ENCODE data around the gene CLMP.
"Not testable (repeated sequence)": the region's sequence is repeated elsewhere in the genome, so short reads cannot be mapped to it uniquely, and the experiment has no call there.

Gene CLMP

DNA sequence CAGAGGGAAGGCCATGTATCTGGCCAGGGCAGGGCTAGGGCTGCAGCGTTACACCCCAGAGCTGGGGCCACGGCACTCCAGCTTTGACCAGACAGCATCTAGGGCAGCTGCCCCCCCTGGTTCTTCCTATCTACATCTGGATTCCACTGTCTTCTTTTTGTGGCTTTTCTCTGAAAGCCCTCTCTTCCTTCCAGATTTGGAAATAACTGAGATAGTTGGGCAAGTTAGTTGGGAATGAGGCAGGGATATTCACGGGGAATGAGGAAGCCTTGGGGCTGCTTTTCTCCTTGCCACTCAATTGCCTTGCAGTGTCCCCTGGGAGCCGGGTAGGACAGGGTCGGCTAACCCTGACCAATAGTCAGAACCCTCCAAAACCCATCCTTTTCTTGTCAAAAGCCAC lies 26.8 kb downstream of the CLMP start:
- no peak for DNase-seq (ENCODE audit: low read depth in 2 of 2)

DNA sequence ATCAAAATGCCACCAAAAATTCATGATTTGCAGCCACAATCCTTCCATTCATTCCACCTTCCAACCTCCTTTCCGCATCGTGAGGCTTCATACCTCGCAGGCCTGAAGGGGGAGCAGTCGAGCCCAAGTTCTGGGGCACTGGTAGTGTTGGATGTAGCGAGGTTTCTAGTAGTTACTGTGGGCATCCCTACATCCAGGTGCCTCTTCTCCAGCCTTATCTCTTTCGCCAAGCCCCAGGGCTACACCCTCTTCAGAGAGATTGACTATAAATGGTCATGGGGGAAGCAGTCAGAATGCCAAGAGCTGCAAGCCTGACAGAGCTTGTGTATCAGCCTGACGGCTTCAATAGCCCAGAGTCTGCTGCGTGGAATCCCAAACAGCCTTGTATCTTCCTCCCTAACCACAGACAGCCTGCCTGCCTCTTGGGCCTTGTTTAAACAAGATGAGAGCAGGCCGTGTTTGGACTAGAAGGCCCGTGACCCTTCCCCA lies 28.9 kb downstream of the CLMP start:
- no peak for DNase-seq (ENCODE audit: low read depth in 2 of 2)

DNA sequence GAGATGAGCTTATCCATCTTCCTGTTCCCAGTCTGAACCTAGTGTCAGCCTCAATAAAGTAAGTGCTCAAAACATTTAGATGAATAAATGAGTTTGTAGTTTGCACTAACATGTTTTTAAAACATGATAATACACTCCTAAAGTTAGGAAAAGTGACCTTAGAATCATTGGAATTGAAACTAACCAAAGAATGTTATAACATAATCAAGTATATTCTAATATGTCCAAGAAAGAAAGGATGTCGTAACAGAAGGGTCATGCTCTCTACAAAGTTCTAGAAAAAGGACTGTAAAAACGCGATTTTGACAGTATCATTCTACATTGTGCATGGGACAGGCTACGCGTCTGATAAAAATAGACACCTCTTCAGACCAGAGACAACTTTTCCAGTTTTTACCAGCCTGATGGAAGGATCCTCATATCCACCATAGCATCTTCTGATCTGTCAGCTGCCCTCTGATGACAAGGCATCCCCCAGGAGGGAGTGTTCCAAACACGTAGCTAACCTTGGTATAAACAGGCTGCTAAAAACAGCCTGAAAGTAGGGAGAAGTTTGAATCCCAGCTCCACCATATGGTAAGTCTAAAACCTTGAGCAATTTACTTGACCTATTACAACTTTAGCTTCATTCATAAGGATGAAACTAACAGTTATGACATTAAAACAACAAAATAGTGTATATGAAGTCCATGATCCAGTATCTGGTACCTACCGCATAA lies 30.2 kb downstream of the CLMP start:
- no peak for DNase-seq (ENCODE audit: low read depth in 2 of 2)

DNA sequence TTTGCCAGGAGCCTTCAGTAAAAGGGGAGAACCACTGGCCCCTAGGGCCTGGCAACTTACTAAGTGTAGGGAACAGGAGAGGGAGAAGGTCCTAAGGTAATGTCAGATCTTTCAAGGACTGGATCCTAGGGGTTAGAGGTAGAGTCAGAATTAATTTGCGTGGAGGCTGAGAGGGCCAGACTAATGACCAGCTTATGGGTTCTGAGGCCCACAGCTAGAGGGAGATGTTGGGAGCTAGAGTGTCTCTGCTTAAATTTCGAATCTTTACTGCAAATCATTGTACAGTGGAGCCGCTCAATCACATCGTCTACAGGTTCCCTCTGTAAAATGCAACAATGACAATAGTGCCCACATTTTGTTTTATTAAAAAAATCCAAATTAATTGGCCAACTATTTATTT lies 31.4 kb downstream of the CLMP start:
- no peak for DNase-seq (ENCODE audit: low read depth in 2 of 2)

DNA sequence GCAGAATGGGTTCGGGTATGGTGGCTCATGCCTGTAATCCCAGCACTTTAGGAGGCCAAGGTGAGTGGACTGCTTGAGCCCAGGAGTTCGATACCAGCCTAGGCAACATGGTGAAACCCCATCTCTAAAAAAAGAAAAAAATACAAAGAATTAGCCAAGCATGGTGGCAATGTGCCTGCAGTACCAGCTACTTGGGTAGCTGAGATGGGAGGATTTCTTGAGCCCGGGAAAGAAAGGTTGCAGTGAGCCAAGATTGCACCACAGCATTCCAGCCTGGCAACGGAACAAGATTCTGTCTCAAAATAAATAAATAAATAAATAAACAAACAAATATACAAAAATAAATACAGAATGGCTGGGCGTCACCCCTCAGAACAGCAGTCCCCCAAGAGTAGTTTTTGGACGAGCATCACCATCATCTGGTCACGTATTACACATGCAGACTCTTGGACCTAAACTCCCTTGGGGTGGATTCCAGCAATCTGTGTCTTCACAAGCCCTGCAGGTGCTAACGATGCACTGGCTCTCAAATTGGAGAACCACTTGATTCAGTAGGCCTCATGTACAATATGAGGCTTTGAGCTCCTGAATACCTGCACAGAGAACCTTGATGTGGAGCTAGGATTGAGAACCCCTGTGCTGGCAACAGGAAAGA lies 33.5 kb downstream of the CLMP start:
- DNase-seq (ENCODE audit: low read depth in 2 of 2), result no peak

DNA sequence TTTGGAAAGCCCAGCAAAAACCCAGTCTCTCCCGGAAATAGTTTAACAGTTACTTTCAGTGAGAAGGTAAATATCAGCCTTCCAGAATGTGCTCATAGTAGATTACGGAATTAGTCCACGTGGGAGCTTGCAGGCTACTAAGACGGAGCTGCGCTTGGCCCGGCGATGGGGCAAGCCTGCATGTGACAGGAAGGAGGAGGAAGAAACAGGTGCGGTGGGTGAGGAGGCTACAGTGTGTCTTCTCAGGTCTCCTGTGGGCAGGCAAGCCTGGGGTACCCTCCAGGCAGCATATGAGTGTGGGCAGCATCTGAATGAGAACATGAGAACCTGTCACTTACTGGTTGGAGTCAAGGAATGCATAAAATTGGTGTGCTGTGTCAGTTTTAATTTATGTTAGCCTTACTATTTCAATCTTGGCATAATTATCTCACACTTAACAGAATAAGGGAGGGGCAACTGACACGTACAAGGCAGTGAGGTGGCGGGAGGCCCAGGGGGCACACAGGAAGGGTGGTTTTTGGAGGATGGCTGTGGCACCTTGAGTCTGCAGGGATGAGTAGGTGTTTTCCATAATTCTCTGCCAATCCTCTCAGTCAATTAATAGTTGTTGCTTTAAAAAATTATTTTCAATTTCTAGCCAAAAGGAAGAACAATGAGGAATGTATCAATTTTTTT lies 35.7 kb downstream of the CLMP start:
- DNase-seq (ENCODE audit: low read depth in 2 of 2), result no peak

DNA sequence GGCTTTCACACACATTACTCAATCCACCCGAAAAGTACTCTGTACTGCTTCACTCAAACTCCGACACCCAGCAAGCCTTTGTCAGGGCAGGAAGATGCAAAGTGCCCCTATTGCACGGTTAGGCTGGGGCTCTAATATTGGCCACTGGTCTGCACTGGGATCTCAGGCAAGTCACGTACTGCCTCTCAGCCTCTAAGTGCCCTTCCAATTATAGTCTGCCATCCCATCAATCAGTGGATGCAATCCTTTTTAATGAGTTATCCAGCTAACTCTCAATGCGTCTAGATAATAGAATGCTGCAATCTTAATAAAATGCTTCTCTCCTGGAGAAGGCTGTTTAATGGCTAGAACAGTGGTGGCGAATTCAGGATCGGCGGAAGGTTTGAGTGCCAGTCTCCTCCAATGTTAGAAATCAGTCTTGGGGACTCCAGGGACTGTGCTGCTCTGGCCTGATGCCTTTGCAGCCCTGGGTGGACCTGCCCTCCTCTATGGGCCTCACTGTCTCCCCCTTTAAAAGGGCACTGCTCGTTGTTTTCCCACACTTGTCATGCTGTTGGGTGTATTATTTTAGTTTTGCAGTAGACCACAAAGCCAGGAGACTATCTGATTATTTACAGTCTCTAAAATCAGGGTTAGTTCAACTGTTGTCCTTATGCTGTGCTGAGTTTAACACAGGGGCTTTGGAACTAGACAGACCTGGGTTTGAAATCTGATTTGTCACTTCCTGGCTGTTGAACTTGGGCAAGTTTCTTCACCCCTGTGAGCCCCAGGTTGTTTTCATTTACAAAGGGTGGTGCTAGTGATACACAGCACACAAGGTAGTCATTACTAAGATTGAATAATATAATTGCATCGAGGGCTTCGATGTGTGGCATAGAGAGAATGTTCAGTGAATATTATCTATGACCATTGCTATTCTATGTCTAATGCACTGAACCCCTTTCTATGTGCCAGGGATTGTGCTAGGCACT lies 36.7 kb downstream of the CLMP start:
- no peak for DNase-seq (ENCODE audit: low read depth in 2 of 2)

DNA sequence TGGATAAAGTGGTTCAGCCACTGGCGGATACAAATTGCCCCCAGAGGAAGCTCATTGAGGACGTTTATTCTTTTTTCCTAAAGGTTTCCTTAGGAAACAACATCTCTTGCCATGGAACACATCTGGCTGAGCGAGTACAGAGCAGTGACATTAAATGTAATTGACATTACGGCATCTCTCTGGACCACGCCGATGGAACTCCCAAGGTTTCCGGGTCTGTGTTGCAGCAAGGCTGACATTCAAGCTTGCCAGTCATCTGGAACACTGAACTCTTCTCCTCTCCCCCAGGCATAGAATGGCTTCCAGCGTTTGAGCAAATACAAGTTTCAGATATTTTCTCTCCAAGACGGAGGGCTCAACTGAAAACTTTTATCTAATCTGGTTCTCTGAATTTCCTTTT lies 42.1 kb downstream of the CLMP start:
- no peak for DNase-seq (ENCODE audit: low read depth in 2 of 2)

DNA sequence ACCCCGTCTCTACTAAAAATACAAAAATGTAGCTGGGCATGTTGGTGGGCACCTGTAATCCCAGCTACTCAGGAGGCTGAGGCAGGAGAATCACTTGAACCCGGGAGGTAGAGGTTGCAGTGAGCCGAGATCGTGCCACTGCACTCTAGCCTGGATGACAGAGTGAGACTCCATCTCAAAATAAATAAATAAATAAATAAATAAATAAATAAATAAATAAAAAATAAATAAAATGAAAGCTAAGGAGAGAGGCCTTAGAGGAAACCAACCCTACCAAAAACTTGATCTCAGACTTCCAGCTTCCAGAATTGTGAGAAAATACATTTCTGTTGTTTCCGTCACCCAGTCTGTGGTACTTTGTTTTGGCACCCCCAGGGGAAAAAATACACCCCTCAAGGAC lies 42.7 kb downstream of the CLMP start:
- not testable (repeated sequence) for DNase-seq (ENCODE audit: low read depth in 2 of 2)

DNA sequence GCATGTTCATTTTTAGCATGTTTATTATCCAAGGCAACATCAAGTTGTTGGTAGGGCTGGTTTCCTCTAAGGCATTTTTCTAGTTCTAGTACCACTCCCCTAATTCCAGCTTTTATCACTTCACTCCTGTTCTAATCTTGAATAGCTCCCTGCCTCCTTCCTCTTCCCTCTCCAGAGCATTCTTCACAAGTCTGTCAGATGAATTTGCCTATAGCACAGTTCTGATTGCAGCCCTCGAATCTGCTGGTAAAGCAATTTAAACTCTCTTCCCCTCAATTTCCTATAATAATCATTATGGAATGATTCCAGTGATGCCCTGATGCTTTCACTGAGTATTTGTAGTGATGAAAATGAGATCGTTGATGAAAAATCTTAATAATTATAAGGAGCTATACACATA lies 43.3 kb downstream of the CLMP start:
- DNase-seq (ENCODE audit: low read depth in 2 of 2), result no peak

DNA sequence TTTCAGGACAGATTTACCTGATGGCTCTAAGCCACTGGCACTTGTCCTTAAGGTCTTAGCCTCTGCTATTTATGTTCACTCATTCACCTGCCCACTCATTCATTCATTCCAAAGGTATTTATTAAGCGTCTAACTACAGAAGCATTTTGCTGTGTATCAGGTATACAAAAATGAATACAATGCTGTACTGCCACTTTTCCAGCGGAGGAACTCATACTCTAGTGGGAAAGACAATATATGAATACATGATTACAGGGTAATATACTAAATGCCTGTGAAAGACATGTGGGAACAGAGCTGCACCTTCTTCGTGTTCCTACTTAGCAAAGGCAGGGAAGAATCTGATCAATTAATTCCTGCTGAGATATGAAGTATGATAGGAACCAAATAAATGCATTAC lies 43.7 kb downstream of the CLMP start:
- DNase-seq (ENCODE audit: low read depth in 2 of 2), result no peak

DNA sequence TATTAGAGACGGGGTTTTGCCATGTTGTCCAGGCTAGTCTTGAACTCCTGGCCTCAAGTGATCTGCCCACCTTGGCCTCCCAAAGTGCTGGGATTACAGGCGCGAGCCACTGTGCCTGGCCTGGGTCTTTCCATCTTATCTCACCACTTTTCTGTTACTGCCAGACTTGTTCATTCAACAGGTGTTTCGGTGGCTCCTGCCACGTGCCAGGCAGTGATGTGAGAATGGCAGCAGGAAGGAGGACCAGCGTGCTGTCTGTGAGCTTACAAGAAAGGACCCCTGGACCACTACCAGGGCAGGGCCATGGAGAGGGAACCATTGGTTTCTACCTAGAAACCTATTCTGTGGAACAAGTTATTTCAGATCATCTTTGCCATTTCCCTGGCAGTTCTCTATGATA lies 44.2 kb downstream of the CLMP start:
- no peak for DNase-seq (ENCODE audit: low read depth in 2 of 2)

DNA sequence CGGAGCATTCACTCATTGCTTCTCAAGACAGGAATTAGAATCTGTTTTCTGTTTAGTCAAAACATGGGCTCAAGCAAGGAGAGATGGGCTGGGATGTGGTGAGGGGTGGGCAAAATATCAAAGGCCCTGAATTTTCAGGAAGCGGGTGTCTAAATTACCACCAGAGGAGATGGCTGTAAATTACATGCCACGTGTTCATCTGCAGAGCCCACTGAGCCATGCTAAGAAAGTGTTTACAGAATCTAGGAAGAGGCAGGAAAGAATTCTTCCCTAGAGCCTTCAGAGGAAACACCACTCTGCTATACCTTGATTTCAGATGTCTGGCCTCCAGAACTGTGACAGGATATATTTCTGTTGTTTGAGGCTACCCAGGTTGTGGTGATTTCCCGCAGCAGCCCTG lies 46.1 kb downstream of the CLMP start:
- DNase-seq (ENCODE audit: low read depth in 2 of 2), result no peak

DNA sequence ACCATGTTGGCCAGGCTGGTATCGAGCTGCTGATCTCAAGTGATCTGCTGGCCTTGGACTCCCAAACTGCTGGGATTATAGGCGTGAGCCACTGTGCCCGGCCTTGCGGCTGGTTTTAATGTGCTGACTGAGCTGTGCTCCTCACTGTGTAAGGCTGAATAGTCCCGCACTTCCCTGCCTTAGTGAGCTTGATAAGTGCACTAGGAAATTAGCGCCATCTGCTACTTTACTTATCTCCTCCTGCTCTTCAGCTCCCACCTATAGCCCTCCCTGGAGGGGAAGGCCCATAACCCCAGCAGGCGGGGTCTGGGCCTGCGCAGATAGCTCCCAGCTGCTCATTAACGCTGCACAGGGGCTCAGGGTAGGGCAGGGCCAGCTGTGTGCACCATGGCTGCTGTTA lies 49.4 kb downstream of the CLMP start:
- DNase-seq (ENCODE audit: low read depth in 2 of 2), result no peak

DNA sequence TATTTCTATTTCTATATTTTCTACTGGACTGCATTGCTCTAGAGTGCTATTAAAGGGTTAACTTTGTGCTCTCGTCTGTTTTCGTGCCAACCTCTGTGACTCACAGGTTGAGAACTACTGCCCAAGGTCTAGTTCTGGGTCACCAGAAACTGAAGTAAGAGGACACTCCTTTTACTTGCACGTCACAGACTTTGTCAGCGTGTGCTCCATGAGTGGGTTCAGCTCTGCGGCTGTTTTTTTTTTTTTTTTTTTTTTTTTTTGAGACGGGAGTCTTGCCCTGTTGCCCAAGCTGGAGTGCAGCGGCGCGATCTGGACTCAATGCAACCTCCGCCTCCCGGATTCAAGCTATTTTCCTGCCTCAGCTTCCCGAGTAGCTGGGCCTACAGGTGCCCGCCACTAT lies 49.8 kb downstream of the CLMP start:
- no peak for DNase-seq (ENCODE audit: low read depth in 2 of 2)

DNA sequence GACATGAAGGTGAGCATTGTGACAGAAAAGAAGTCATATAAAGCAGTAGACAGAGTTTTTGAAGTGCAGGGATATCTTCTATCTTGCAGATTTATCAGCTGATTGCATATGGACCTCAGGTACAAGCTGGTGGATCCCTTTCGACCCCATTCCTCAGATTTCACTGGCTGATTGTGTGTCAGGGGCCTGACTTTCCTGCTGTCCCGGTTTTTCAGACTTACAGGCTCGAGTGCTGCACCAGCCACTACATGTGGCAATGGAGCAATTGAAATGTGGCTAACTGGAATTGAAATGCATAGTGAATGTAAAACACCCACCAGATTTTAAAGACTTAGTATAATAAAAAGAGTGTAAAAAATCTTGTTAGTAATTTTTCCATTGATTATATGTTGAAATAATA lies 50.3 kb downstream of the CLMP start:
- no peak for DNase-seq (ENCODE audit: low read depth in 2 of 2)

DNA sequence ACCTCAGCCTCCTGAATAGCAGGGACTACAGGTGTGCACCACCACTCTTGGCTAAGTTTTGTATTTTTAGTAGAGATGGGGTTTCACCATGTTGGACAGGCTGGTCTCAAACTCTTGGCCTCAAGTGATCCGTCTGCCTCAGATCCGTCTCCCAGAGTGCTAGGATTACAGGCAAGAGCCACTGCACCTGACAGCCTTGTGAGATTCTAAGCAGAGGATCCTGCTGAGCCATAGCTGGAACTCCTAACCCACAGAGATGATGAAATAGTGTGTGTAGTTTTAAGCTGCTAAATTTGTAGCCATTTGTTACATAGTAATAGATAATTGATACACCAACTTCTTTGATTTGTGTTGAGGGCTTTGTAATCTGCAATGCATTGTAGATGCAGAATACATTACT lies 51.1 kb downstream of the CLMP start:
- DNase-seq (ENCODE audit: low read depth in 2 of 2), result no peak

DNA sequence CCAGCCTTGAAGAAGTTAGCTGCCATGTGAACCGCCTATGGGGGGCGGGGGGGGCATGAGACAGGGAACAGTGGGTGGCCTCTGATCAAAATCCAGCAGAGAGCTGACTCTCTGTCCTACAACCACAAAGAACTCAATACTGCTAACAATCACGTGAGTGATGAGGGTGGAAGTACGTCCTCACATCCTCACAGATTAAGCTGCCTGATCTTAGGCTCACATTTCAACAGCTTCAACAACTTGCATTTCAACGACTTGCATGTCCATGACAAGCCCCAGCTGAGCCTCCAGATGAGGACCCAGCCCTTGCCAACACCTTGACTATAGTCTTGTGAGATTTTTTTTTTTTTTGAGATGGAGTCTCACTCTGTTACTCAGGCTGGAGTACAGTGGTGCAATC lies 51.6 kb downstream of the CLMP start:
- no peak for DNase-seq (ENCODE audit: low read depth in 2 of 2)

DNA sequence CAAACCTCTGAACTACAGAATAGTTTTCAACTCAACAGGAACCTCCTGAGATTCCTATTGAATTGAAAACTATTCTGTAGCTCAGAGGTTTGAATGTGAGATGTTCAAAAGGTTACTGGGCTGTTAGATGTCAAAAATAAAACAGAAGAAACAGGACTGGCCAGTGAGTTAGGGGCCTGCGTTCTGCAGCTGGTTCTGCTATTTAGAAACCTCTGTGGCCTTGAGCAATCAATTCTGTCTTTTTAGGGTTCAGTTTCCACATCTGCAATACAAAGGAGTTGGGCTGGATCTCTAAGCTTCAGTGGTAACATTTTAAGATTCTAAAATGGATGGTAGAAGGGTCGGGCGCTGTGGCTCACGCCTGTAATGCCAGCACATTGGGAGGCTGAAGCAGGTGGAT lies 55.8 kb downstream of the CLMP start:
- DNase-seq (ENCODE audit: low read depth in 2 of 2), result no peak

DNA sequence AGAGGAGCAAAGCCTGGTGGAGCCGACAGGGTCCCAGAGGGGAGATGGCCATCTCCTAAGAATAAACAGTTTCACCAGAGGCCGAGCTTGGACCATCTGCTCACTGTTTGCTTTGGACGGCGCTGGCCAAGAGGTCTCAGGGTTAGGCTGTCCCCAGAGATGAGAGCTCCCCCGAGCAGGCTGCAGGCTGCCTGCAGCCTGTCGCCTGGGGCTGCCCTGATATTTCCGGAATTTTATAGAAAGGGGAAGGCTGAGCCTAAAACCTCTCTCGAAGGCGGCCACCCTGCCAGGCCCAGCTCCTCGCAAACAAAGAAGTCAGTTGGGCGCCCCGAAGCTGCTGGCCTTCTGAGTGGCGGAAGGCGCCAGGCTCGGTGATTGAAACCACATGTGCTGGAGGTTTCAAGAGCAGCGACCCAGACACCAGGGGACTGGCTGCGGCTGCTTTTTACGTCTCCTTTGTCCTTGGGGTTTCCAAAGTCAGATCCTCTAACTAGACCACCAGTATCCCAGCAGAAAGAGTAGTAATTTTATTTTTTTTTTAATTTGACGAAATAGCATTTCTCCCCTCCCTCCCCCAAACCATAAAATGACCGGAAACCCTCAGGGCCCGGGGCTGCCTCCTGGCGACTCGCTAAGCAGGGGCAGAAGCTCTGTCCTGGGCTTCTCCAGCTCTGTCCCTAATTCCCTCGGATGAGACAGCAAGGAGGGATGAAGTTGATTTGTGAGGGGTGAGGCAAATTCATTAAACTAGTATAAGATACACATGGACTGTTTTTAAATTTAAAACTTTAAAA lies 57.4 kb downstream of the CLMP start:
- no peak for DNase-seq (ENCODE audit: low read depth in 2 of 2)

DNA sequence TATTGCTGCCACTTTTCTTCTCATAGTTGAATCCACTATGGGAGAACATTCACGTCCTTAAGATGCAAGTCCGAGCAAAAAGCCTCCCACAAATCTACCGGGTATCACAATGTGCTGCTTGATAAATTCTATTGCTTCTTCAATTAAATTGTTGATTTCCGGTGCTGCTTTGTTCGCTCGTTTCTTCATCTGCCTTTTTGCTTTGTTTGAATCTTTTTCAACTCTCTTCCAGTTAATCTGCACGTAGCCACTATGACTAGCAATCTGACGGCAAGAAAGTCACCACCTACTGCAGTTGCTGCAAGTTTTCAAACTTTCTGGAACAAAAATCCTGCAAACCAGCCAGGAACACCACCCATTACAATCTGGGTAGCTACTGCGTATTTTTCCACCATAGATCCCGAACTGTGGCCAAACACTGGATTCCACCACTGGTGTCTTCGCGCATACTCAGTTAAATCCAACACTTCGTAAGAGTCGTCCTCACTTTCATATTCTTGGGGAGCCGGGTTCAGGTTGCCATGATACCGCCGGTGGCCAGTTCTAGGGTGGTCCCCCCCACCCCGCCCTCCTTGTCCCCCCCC lies 59.1 kb downstream of the CLMP start:
- DNase-seq (ENCODE audit: low read depth in 2 of 2), result no peak

All from stimulated activated CD8-positive, alpha-beta memory T cell treated with anti-CD3 and anti-CD28 coated beads, Interleukin-15, amount 100 ng/mL, for 4 hours (primary cell).